ENCODE measurements around the gene ICAM2.

GRCh38 chr17:63973247-63973646 is 47.2 kb downstream of the ICAM2 start:
- TF ChIP-seq POLR2A (IDR thresholded peaks at IDR 0.05) (no peak), CTCF (IDR thresholded peaks at IDR 0.05) (no peak)

Measured in thyroid gland (tissue), 4 donors.